ENCODE measurements around the gene PATE2. TPM values are rescaled to one million over a fixed set of nuclear protein-coding genes. Genes with fewer than 3 reads are reported as not detected.

Gene PATE2
- total RNA-seq, 1 experiment from 2014 or later: not detected

- Histone ChIP-seq H3K27ac (ENCODE audit: low read length) (no peak within 1 kb of the TSS), H3K4me3 (ENCODE audit: low read length) (no peak within 1 kb of the TSS), H3K9ac (ENCODE audit: low read length) (no peak within 1 kb of the TSS), H3K27me3 (ENCODE audit: low read length) (peaks cover 49% of the 10 kb centered on the region), H3K36me3 (ENCODE audit: low read depth, low read length) (no peaks in the 10 kb centered on the region), H3K4me1 (ENCODE audit: insufficient read depth, low read length) (no peaks in the 10 kb centered on the region), H3F3A (ENCODE audit: low read length, unreplicated experiment) (no peaks in the 10 kb centered on the region), H3K9me2 (replicated peaks; ENCODE audit: low read length) (no peaks in the 10 kb centered on the region), H3K9me3 (ENCODE audit: low read length) (no peaks in the 10 kb centered on the region), H4K20me1 (ENCODE audit: low read length) (no peaks in the 10 kb centered on the region), H2AFZ (ENCODE audit: low read length) (no peak within 1 kb of the TSS), H3K79me2 (ENCODE audit: low read length) (no peaks in the 10 kb centered on the region), H3K4me2 (ENCODE audit: low read length) (no peak within 1 kb of the TSS)
- TF ChIP-seq EZH2phosphoT487 (IDR thresholded peaks at IDR 0.05; ENCODE audit: borderline replicate concordance, low read length): no peak
- TF ChIP-seq EZH2 (IDR thresholded peaks at IDR 0.05; ENCODE audit: low read length, unreplicated experiment): no peak
- TF ChIP-seq CTCF (conservative IDR thresholded peaks at IDR 0.05; ENCODE audit: low read depth, low read length): no peak
- POLR2A ChIA-PET (ENCODE audit: unreplicated experiment): no interaction called here
- ATAC-seq: no peak
- no peak for DNase-seq
- intact Hi-C loops (cut with micrococcal nuclease): no loop called here
- no TSS peak for BruUV-seq (replicated peaks)
- CTCF ChIA-PET: no interaction called here
Measured at GRCh38 chr11:125745979-125746378, 32.6 kb downstream of the PATE2 start, which contains the start of gene PATE1. Gene PATE1, plus strand, starts transcription at chr11:125746279. Its CDS starts 26 bp downstream, at chr11:125746305.

GRCh38 chr11:125743681-125744080, 34.9 kb downstream of the PATE2 start:
- Histone ChIP-seq H3K9me2 (replicated peaks; ENCODE audit: low read length) (no peaks in the 10 kb centered on the region), H3K79me2 (ENCODE audit: low read length) (no peaks in the 10 kb centered on the region), H3K27me3 (ENCODE audit: low read length) (peaks cover 45% of the 10 kb centered on the region), H3K27ac (ENCODE audit: low read length) (no peak overlapping the region), H3K4me1 (ENCODE audit: insufficient read depth, low read length) (no peaks in the 10 kb centered on the region), H3K9me3 (ENCODE audit: low read length) (no peaks in the 10 kb centered on the region), H3K36me3 (ENCODE audit: low read depth, low read length) (no peaks in the 10 kb centered on the region), H3K4me2 (ENCODE audit: low read length) (no peak overlapping the region), H3K4me3 (ENCODE audit: low read length) (no peak overlapping the region), H4K20me1 (ENCODE audit: low read length) (no peaks in the 10 kb centered on the region), H3K9ac (ENCODE audit: low read length) (no peak overlapping the region), H3F3A (ENCODE audit: low read length, unreplicated experiment) (no peaks in the 10 kb centered on the region), H2AFZ (ENCODE audit: low read length) (no peak overlapping the region)
- CTCF ChIA-PET: no interaction called here
- ATAC-seq: no peak
- intact Hi-C loops (cut with micrococcal nuclease): no loop called here
- DNase-seq: no peak
- POLR2A ChIA-PET (ENCODE audit: unreplicated experiment): no interaction called here
- no TSS peak for BruUV-seq (replicated peaks)
- TF ChIP-seq CTCF (conservative IDR thresholded peaks at IDR 0.05; ENCODE audit: low read depth, low read length): no peak
- TF ChIP-seq EZH2 (IDR thresholded peaks at IDR 0.05; ENCODE audit: low read length, unreplicated experiment): no peak
- no peak for TF ChIP-seq EZH2phosphoT487 (IDR thresholded peaks at IDR 0.05; ENCODE audit: borderline replicate concordance, low read length)

GRCh38 chr11:125740617-125741016, 38.0 kb downstream of the PATE2 start:
- no peak overlapping the region for H3K4me3 ChIP-seq (ENCODE audit: low read length)
- ChIA-PET CTCF (no interaction called here), POLR2A (ENCODE audit: unreplicated experiment) (no interaction called here)
- no peaks in the 10 kb centered on the region for H4K20me1 ChIP-seq (ENCODE audit: low read length)
- DNase-seq: no peak
- H3F3A ChIP-seq (ENCODE audit: low read length, unreplicated experiment): no peaks in the 10 kb centered on the region
- no peak for ATAC-seq
- no peak for TF ChIP-seq EZH2 (IDR thresholded peaks at IDR 0.05; ENCODE audit: low read length, unreplicated experiment)
- no peak for TF ChIP-seq EZH2phosphoT487 (IDR thresholded peaks at IDR 0.05; ENCODE audit: borderline replicate concordance, low read length)
- no peak for TF ChIP-seq CTCF (conservative IDR thresholded peaks at IDR 0.05; ENCODE audit: low read depth, low read length)
- H3K9me2 ChIP-seq (replicated peaks; ENCODE audit: low read length): no peaks in the 10 kb centered on the region
- BruUV-seq (replicated peaks): no TSS peak
- no peaks in the 10 kb centered on the region for H3K4me1 ChIP-seq (ENCODE audit: insufficient read depth, low read length)
- H2AFZ ChIP-seq (ENCODE audit: low read length): no peak overlapping the region
- H3K9me3 ChIP-seq (ENCODE audit: low read length): no peaks in the 10 kb centered on the region
- no peak overlapping the region for H3K4me2 ChIP-seq (ENCODE audit: low read length)
- H3K36me3 ChIP-seq (ENCODE audit: low read depth, low read length): no peaks in the 10 kb centered on the region
- no peak overlapping the region for H3K27ac ChIP-seq (ENCODE audit: low read length)
- H3K79me2 ChIP-seq (ENCODE audit: low read length): no peaks in the 10 kb centered on the region
- no peak overlapping the region for H3K9ac ChIP-seq (ENCODE audit: low read length)
- peaks cover 34% of the 10 kb centered on the region; the same call in 1 of the 2 replicates for H3K27me3 ChIP-seq (ENCODE audit: low read length)
- intact Hi-C loops (cut with micrococcal nuclease): no loop called here

Data from PC-3 (cell line).